Measurements from ENCODE around the gene DAZAP2.

DNA sequence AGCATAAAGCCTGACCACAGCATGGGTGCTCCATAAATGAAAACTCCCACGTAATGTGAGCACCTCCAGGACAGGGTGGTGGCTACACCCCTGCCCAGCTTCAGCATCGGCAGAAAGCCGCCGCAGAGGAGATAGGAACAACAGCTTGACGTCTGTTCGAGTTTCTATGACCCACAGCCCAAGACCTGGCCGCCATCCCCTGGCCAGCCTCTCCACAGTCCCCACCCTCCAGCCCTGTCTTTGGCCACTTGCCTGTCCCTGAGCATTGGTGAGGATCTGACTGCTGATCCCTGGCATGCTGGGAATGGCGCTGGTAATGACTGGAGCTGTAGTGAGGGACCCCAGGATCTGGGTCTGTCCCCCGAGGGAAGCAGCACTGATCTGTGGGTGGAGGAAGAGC is 42.1 kb upstream of the DAZAP2 start:
- TF ChIP-seq, protein P1, sequence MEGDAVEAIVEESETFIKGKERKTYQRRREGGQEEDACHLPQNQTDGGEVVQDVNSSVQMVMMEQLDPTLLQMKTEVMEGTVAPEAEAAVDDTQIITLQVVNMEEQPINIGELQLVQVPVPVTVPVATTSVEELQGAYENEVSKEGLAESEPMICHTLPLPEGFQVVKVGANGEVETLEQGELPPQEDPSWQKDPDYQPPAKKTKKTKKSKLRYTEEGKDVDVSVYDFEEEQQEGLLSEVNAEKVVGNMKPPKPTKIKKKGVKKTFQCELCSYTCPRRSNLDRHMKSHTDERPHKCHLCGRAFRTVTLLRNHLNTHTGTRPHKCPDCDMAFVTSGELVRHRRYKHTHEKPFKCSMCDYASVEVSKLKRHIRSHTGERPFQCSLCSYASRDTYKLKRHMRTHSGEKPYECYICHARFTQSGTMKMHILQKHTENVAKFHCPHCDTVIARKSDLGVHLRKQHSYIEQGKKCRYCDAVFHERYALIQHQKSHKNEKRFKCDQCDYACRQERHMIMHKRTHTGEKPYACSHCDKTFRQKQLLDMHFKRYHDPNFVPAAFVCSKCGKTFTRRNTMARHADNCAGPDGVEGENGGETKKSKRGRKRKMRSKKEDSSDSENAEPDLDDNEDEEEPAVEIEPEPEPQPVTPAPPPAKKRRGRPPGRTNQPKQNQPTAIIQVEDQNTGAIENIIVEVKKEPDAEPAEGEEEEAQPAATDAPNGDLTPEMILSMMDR (IDR thresholded peaks at IDR 0.05; ENCODE audit: low read depth, low read length), result no peak
- TF ChIP-seq EZH2phosphoT487 (IDR thresholded peaks at IDR 0.05; ENCODE audit: low read depth), result no peak

All from OCI-LY3 (cell line).